Testis (tissue), 3 donors: ENCODE results near the gene KLHL6. TPM values are rescaled to one million over a fixed set of nuclear protein-coding genes. Genes with fewer than 3 reads are reported as not detected.

Experiments
- DNase-seq: peaks from one replicate; pipeline ENCODE4 v3.0.0-alpha.2; 2019
- H3K27ac ChIP-seq, 2 donors: fragments of 200-600 bp; sonication (generic); one replicate each; pipeline ENCODE4 v1.5.1; 2019
- H3K27me3 ChIP-seq: fragments of 200-600 bp; sonication (generic); one replicate; pipeline ENCODE4 v1.5.1; 2019
- H3K36me3 ChIP-seq: fragments of 200-600 bp; sonication (generic); one replicate; pipeline ENCODE4 v1.5.1; 2017; ENCODE audit warnings: low read depth; ENCODE audit errors: missing control alignments
- H3K4me1 ChIP-seq: fragments of 200-600 bp; sonication (generic); one replicate; pipeline ENCODE4 v1.5.1; 2019
- H3K4me3 ChIP-seq, 2 donors: fragments of 200-600 bp; sonication (generic); one replicate each; pipeline ENCODE4 v1.5.1; 2017 to 2019
- H3K9me3 ChIP-seq: fragments of 200-600 bp; sonication (generic); one replicate; pipeline ENCODE4 v1.5.1; 2017
- CTCF ChIP-seq, 3 experiments: fragments of 450-650 bp in 2 of 3; fragments of 200-600 bp in 1 of 3; sonication (generic) in 1 of 3; IDR thresholded peaks; one replicate each; pipeline ENCODE4 v1.5.1; 2016 to 2019; ENCODE audit warnings: antibody characterized with exemption in 3 of 3, mild to moderate bottlenecking in 2 of 3, moderate library complexity in 1 of 3
- POLR2A ChIP-seq: fragments of 450-650 bp; IDR thresholded peaks from one replicate; pipeline ENCODE4 v1.6.1; 2017; ENCODE audit warnings: antibody characterized with exemption, mild to moderate bottlenecking, moderate library complexity
- WGBS, 2 donors: methylation state at CpG; one replicate each; pipeline ENCODE4 v1.1.5; 2018; 5-methylcytosine and 5-hydroxymethylcytosine counted together
- intact Hi-C: fragments of 100-400 bp; cut with DNase I; formaldehyde crosslinking; loops from one replicate; pipeline ENCODE4 v1.15.1; 2023; ENCODE audit warnings: low total_unique reads
- polyA plus RNA-seq: library from polyadenylated mRNA; stranded (reverse); fragments of 350-450 nt; fragmentation: Illumina TruSeq; extraction: RNeasy Lipid Tissue Mini Kit (QIAGEN cat#74804); gene quantifications from one replicate; pipeline ENCODE4 v1.2.3, GENCODE V29; 2014; ENCODE audit warnings: low read depth, low replicate concordance; ENCODE audit not compliant: insufficient read depth
- total RNA-seq, 2 donors: library from RNA; depleted of rRNA; stranded (reverse); fragments of >200 nt; gene quantifications; one replicate each; pipeline ENCODE4 v1.2.3, GENCODE V29; 2016

KLHL6 gene
- total and polyA plus RNA-seq, 3 donors from 2014 or later: 0.55 to 1.5 (median 1.4) TPM

GRCh38 chr3:183500319-183500718 lies 55.2 kb downstream of the KLHL6 start:
- Histone ChIP-seq H3K27ac (no peak overlapping the region), H3K36me3 (no peaks in the 10 kb centered on the region), H3K4me1 (no peaks in the 10 kb centered on the region), H3K27me3 (no peaks in the 10 kb centered on the region), H3K9me3 (no peaks in the 10 kb centered on the region), H3K4me3 (no peak overlapping the region)
- intact Hi-C loops: no loop called here
- no peak for DNase-seq
- TF ChIP-seq CTCF (IDR thresholded peaks at IDR 0.05) (no peak), POLR2A (no peak)
- 73 to 79% methylated on average over 4 of the region's 4 CpGs for WGBS, 2 donors

GRCh38 chr3:183498634-183499033 lies 56.9 kb downstream of the KLHL6 start:
- H3K27ac ChIP-seq: no peak overlapping the region
- no peak overlapping the region for H3K4me3 ChIP-seq
- no peaks in the 10 kb centered on the region for H3K4me1 ChIP-seq
- H3K36me3 ChIP-seq: no peaks in the 10 kb centered on the region
- 80 to 93% methylated on average over 6 of the region's 6 CpGs for WGBS, 2 donors
- DNase-seq: no peak
- no peaks in the 10 kb centered on the region for H3K27me3 ChIP-seq
- no peak for TF ChIP-seq POLR2A
- no peak for TF ChIP-seq CTCF (IDR thresholded peaks at IDR 0.05)
- H3K9me3 ChIP-seq: no peaks in the 10 kb centered on the region
- intact Hi-C loops: no loop called here

GRCh38 chr3:183497313-183497712 lies 58.2 kb downstream of the KLHL6 start:
- TF ChIP-seq CTCF (IDR thresholded peaks at IDR 0.05): no peak
- TF ChIP-seq POLR2A: no peak
- intact Hi-C loops: no loop called here
- no peaks in the 10 kb centered on the region for H3K36me3 ChIP-seq
- no peaks in the 10 kb centered on the region for H3K4me1 ChIP-seq
- 92 to 95% methylated on average over 3 of the region's 3 CpGs for WGBS, 2 donors
- H3K27me3 ChIP-seq: no peaks in the 10 kb centered on the region
- H3K9me3 ChIP-seq: no peaks in the 10 kb centered on the region
- no peak overlapping the region for H3K4me3 ChIP-seq
- no peak for DNase-seq
- H3K27ac ChIP-seq: no peak overlapping the region

- Histone ChIP-seq H3K9me3 (no peaks in the 10 kb centered on the region), H3K27me3 (no peaks in the 10 kb centered on the region), H3K36me3 (no peaks in the 10 kb centered on the region), H3K27ac (no peak overlapping the region), H3K4me1 (no peaks in the 10 kb centered on the region), H3K4me3 (no peak overlapping the region)
- TF ChIP-seq POLR2A (no peak), CTCF (IDR thresholded peaks at IDR 0.05) (no peak)
- 90 to 95% methylated on average over 1 of the region's 1 CpG for WGBS, 2 donors
- intact Hi-C loops: no loop called here
- DNase-seq: no peak
Observed at GRCh38 chr3:183496311-183496710, 59.2 kb downstream of the KLHL6 start.

- no peaks in the 10 kb centered on the region for H3K4me1 ChIP-seq
- no peak for TF ChIP-seq POLR2A
- no peaks in the 10 kb centered on the region for H3K9me3 ChIP-seq
- intact Hi-C loops: no loop called here
- H3K4me3 ChIP-seq: no peak overlapping the region
- DNase-seq: no peak
- H3K36me3 ChIP-seq: no peaks in the 10 kb centered on the region
- no peaks in the 10 kb centered on the region for H3K27me3 ChIP-seq
- no peak overlapping the region for H3K27ac ChIP-seq
- WGBS, 2 donors: 86 to 92% methylated on average over 2 of the region's 2 CpGs
Observed at GRCh38 chr3:183494341-183494740, 61.2 kb downstream of the KLHL6 start.
